GM18507 (cell line): Measurements from ENCODE around the gene LRRC1.

Source experiments
- DNase-seq: peaks from one replicate; pipeline ENCODE4 v3.0.0; 2011; ENCODE audit warnings: low read depth; ENCODE audit not compliant: insufficient read length; ENCODE audit errors: extremely low spot score
- FAIRE-seq: peaks from 2 replicates; lab custom pipeline; 2011; peaks lifted over from hg19 to GRCh38; lab: Jason Lieb, UNC

The LRRC1 gene

DNA sequence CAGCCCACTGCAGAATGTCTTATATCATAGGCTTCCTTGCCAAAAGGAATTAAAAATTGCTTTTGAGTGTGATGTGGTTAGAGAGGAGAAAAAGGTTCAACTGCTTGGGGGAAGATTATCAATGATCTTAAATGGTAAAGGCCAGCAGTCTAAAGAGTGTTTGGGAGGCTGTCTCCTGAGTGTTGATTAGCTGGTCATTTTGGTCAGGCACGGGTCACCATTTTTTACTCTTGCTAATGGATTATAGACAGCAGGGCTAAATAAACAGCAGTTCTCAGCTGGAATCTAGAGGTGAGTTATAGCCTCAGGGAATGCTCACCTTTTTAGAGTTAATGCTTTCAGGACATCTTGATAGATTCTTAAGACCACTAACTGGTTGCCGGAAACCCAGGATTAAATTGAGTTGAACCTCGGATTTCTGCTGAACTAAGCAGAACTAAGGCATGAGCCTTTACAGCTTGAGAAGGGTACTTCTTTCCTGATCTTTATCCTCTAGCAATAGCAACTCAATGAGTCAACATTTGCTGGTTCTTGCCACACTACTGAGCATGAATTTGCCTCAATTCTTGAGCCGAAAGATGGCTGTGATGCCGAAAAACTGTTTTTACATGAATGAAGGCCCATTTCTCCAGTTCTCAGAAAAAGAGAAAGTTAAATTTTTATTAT, 120.4 kb downstream of the LRRC1 start:
- DNase-seq, result no peak
- FAIRE-seq, result peak; percentile 36

DNA sequence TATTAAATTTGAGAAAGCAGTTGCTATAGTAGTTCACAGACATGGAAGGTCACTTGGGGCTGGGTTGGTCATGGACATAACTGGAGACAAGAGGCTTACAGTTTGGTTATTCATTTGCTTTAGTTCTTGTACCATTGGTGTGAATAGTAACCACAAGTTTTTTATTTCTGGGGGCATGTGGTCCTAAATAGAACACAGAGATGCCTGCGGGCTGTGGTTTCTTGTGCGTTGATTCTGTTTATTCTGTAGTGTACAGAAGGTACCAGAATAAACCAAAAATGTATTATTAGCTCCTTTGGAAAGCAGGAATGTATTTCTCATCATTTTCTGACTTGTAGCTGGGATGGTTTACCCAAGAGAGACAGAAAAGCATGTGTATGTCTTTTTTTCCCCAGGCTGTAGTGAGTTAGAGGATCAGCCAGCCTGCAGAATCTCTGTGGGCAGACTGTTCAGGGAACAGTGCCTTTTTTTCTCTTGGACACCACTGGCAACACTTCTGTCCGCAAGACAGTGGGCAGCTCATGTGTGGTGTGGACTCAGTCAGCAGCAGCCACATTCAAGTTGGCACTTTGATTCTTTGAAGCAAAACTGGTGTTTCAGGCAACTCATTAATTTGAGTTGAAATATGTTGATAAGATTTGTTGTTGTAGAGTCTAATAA, 122.1 kb downstream of the LRRC1 start:
- FAIRE-seq, result peak; percentile 90
- no peak for DNase-seq

DNA sequence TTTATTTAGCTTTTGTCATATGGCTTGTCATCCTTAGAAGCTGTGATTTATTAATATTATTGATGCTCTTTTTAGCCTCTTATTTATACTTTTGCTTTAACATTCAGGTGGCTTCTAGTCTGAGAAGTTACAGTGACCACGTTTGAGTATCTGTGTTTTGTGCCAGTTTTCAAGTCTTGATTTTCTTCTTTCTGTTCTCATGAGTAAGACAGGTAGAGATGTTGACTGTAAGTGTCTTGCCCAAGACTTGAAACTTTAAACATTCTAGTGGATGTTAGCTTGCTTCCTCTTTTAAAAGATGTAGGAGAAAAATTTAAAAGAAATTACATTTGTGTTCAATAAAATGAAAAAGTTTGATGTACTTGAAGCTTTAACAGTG, 122.6 kb downstream of the LRRC1 start:
- FAIRE-seq, result peak; percentile 70
- no peak for DNase-seq

DNA sequence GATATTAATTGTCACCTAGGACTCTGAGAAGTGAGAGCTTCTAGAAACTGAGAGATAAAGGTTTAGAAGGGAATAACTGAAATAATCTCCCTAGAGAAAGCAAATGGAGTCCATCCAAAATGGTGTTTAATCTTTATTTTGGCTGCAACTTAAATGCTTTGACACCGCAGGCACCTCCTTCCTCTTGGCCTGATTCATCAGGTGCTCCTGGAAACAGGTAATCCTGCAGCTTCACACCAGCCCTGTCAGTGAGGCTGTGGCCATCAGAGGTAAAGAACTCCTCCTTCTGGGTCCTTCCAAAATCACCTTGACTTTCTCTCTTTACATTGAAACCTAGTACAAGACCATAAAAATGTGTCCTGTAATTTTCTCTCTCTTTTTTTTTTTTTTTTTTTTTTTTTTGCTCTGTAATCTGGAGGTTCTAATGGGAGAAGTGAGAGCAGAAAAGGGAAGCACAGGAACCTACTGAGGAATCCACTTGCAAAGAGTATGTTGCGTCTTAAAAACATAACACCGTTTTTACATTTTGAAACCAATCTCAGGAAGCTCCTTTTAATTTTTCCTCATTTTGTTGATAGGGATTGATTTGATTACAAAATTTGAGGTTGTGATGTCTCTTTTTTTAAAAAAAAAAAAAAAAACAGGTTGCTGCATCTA, 124.2 kb downstream of the LRRC1 start:
- DNase-seq (no peak), FAIRE-seq (no peak)

DNA sequence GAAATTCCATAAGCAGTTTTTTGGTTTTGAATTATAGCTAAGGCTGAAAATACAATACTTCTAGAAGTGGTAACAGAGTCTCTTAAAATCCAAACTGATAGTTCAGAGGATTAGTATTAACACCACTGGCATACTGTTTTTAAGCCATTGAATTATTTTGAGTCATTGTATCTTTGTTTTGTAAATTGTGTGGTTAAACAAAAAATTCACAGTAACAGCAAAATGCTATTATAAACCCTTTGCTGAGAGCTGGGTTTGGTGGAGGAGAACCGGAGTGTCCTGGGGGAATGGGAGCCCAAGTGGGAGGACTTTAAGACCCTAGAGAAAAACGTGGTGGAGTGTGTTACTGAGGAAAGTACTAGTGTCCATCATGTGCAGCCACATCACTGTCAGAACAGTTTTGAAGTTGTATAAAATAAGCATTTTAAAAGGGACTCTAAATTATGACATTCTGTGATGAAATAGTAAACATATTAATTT, 125.1 kb downstream of the LRRC1 start:
- no peak for DNase-seq
- FAIRE-seq, result no peak

GRCh38 chr6:53920881-53921280, 126.1 kb downstream of the LRRC1 start:
- DNase-seq (no peak), FAIRE-seq (no peak)

DNA sequence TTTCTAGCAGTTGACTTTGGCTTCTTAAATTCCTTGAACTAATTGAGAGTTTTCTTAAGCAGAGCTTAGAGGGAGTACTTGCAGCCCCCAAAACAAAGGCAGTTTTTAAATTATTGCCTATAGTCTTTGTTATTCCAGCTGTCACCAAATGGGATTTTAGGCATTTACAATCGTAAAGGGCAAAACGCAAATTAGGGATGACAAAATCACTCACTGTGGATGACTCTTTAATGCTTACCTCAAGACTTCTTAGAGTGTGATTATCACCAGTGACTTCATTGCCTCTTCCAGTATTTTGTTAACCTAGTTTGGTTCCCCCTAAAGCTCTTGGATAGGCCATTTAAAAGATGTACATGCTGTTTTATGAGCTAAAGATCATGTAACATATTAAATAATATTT, 126.8 kb downstream of the LRRC1 start:
- DNase-seq (no peak), FAIRE-seq (no peak)

GRCh38 chr6:53922539-53922981, 127.8 kb downstream of the LRRC1 start:
- DNase-seq, result no peak
- no peak for FAIRE-seq

GRCh38 chr6:53924277-53924676, 129.5 kb downstream of the LRRC1 start:
- peak; percentile 54 for FAIRE-seq

GRCh38 chr6:53924821-53925422, 130.1 kb downstream of the LRRC1 start:
- FAIRE-seq (no peak), DNase-seq (no peak)

More at GRCh38 chr6:53924277-53924676, 129.5 kb downstream of the LRRC1 start:
- DNase-seq, result no peak

DNA sequence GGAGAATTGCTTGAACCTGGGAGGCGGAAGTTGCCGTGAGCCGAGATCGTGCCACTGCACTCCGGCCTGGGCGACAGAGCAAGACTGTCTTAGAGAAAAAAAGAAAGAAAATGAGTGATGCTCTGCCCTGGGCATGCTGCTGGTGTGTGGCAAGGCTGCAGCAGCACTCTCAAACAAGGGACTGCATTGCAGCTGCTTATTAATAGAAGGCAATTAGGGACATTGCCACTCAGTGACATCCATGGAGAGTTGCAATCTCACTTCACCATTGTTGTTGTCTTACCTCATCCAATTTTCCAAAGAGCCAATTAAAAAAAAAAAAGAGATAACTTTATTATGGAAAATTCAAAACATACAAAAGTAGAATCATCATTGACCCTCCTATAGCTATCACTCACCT, 131.1 kb downstream of the LRRC1 start:
- DNase-seq (no peak), FAIRE-seq (no peak)

GRCh38 chr6:53926505-53926904, 131.7 kb downstream of the LRRC1 start:
- DNase-seq (no peak), FAIRE-seq (no peak)

DNA sequence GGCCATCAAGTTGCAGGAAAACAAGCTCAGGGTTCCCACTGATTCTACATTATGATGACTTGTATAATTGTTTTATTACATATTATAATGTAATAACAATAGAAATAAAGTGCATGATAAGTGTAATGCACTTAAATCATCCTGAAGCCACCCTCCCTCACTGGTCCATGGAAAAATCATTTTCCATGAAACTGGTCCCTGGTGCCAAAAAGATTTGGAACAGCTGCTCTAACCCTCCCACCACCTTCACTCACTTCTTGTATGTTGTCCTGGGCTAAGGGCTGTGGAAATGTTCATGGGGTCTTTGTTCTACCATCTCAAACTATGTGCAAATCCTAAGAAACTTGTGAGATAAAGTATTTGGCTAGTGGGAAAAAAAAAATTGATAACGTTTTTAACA, 133.8 kb downstream of the LRRC1 start:
- no peak for DNase-seq
- no peak for FAIRE-seq

- DNase-seq, result no peak
- no peak for FAIRE-seq
These were observed 134.4 kb downstream of the LRRC1 start for GRCh38 chr6:53929041-53929820.

DNA sequence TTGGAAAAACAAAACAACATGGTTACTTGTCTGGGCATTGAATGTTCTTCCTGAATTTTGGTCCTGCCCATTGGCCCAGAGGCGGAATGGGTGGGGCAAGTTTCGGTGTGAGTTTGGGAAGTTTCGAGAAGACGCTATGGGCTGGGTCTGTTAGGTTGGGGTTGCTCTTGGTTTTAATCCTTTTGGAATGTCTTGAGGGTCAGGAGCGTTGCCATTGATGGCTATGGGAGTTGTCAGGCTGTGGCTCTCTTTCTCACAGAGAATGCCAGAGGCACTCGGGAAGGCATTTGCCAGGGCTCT, 135.0 kb downstream of the LRRC1 start:
- FAIRE-seq (no peak), DNase-seq (no peak)

GRCh38 chr6:53930330-53930729, 135.5 kb downstream of the LRRC1 start:
- FAIRE-seq (no peak), DNase-seq (no peak)

- FAIRE-seq (no peak), DNase-seq (no peak)
These were observed 136.3 kb downstream of the LRRC1 start for GRCh38 chr6:53931086-53931485.

DNA sequence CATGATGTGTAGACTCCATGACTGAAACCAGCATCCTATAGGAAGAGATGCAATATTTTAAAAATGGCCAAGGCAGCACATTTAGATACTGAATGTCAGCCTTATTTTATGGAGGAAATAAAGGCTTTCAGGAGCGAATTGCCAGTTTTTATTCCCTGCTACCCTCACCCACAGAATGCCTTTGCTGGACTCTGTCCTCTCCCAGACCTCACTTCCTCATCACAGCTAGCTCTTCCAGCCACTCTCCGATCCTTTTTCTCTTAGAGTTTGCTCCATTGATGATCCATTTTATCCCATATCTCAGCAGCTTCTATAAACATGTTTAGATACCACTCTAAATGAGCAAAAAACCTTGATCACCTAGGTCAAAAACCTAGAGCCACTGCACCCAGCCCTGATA, 137.7 kb downstream of the LRRC1 start:
- DNase-seq, result no peak
- FAIRE-seq, result no peak

GRCh38 chr6:53934023-53934422, 139.2 kb downstream of the LRRC1 start:
- FAIRE-seq (no peak), DNase-seq (no peak)

DNA sequence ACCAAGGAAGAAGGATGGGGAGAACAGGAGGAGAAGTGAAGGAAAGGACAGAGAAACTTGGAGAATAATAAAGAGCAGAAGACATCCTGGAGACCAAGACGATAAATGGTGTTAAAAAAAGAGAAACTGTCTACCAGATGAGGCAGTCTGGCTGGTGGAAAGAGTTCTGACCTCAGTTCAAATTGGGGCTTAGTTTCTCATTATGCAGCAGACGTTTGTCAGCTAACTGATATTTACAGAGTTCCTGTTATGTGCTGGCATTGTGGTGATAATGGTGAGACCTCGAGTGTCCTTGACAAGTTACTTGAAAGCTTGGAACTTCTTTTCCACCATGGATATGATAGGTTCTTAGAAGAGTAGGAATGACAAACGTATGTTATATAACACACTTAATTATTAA, 142.7 kb downstream of the LRRC1 start:
- DNase-seq (no peak), FAIRE-seq (peak; percentile 44)
